Hepatocyte (in vitro differentiated cells): ENCODE results near the gene ST3GAL2.

Experiments used
- CTCF ChIP-seq: fragments of 200-600 bp; sonication (generic); IDR thresholded peaks from 2 replicates; pipeline ENCODE4 v1.5.1; 2016; ENCODE audit warnings: antibody characterized with exemption, mild to moderate bottlenecking; ENCODE audit not compliant: poor library complexity
- EZH2 ChIP-seq: fragments of 200-600 bp; sonication (generic); IDR thresholded peaks from 2 replicates; pipeline ENCODE4 v1.6.1; 2016; ENCODE audit warnings: antibody characterized with exemption, mild to moderate bottlenecking, borderline replicate concordance

GRCh38 chr16:70440009-70440692, 1.3 kb upstream of the ST3GAL2 start:
- TF ChIP-seq EZH2 (no peak), CTCF (no peak)
